ENCODE data around the gene NEMP2.

- TF ChIP-seq CTCF (conservative IDR thresholded peaks at IDR 0.05) (no peak), ZFX (IDR thresholded peaks at IDR 0.05) (no peak)
Measured at GRCh38 chr2:190467575-190468083, 66.9 kb downstream of the NEMP2 start.
